22Rv1 (cell line): Measurements from ENCODE around the gene COBL.

Source experiments
- H3K27ac ChIP-seq: fragments of 450-650 bp; 2 replicates; pipeline ENCODE4 v1.5.1; 2017
- ZFX ChIP-seq: fragments of 450-650 bp; IDR thresholded peaks from 2 replicates; pipeline ENCODE4 v1.6.1; 2017; ENCODE audit warnings: antibody characterized with exemption, borderline replicate concordance
- TF ChIP-seq, protein P1 (sequence below): fragments of 450-650 bp; IDR thresholded peaks from 2 replicates; pipeline ENCODE4 v1.5.1; 2017; ENCODE audit warnings: mild to moderate bottlenecking

The COBL gene

DNA sequence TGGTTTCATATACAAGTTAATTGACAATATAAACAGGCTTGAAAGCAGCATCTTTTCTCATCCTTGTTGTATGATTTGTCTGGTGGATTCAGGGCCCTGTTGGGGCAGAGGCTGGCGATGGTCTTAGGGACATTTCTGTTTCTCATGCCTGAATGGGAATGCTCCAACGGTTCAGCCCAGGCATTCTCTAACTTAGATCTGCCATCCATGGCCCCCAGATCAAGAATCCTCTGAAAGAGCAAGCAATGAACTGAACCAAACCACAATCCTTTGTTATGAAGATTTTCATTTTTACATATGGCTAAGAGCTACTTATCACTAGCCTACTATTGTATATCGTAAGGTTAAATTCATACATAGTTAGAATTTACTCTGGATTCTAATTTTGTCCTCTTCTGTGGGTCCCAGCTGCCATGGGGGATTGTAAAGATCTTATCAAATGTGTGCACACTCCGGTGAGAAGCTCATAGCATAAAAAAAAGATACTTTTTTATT lies 163.9 kb downstream of the COBL start:
- H3K27ac ChIP-seq = no peak overlapping the region
- TF ChIP-seq ZFX = no peak
- TF ChIP-seq, protein P1, sequence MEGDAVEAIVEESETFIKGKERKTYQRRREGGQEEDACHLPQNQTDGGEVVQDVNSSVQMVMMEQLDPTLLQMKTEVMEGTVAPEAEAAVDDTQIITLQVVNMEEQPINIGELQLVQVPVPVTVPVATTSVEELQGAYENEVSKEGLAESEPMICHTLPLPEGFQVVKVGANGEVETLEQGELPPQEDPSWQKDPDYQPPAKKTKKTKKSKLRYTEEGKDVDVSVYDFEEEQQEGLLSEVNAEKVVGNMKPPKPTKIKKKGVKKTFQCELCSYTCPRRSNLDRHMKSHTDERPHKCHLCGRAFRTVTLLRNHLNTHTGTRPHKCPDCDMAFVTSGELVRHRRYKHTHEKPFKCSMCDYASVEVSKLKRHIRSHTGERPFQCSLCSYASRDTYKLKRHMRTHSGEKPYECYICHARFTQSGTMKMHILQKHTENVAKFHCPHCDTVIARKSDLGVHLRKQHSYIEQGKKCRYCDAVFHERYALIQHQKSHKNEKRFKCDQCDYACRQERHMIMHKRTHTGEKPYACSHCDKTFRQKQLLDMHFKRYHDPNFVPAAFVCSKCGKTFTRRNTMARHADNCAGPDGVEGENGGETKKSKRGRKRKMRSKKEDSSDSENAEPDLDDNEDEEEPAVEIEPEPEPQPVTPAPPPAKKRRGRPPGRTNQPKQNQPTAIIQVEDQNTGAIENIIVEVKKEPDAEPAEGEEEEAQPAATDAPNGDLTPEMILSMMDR = no peak

DNA sequence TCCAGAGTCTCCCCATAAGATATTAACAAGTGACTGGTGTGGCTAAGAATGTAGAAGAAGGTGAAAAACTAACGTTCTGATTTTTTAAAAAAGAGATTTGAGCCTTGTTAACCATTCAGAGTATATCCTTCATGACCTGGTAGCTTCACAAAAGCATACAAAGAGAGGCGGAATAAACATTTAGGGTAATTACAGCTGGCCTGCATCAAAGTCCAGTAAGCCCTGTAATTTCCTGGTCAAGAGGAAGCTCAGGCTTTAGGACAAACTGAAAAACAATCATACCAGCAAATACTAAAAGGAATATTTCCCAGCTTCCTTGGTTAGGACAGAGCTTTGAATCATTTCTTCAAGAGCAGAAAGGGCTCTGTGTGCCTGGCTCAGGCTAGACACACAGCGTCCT lies 165.2 kb downstream of the COBL start:
- no peak for TF ChIP-seq ZFX
- TF ChIP-seq, protein P1 = no peak
- no peak overlapping the region for H3K27ac ChIP-seq

- H3K27ac ChIP-seq = no peak overlapping the region
- TF ChIP-seq, protein P1 = no peak
- no peak for TF ChIP-seq ZFX
Observed at GRCh38 chr7:51150193-51150592, 166.4 kb downstream of the COBL start.

DNA sequence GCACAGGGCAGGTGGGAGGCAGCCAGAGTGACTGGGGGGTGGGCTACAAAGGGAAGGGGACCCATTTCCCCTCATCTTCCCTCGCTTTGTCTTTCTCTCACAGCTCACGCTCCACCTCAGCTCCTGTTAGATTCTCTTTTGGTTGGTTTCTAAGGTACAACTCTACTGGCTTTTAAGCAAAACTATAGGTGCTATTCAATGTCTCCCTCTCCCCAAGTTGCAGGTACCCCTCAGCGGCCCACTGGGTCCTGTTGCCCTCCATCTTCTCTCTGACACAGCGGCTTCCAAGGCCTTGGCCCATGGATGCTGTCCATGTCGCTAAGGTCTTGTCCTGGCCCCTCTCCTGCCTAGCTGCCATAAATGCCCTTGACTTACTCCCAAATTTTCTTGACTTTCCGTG lies 168.4 kb downstream of the COBL start:
- no peak overlapping the region for H3K27ac ChIP-seq
- TF ChIP-seq, protein P1 = no peak
- no peak for TF ChIP-seq ZFX

DNA sequence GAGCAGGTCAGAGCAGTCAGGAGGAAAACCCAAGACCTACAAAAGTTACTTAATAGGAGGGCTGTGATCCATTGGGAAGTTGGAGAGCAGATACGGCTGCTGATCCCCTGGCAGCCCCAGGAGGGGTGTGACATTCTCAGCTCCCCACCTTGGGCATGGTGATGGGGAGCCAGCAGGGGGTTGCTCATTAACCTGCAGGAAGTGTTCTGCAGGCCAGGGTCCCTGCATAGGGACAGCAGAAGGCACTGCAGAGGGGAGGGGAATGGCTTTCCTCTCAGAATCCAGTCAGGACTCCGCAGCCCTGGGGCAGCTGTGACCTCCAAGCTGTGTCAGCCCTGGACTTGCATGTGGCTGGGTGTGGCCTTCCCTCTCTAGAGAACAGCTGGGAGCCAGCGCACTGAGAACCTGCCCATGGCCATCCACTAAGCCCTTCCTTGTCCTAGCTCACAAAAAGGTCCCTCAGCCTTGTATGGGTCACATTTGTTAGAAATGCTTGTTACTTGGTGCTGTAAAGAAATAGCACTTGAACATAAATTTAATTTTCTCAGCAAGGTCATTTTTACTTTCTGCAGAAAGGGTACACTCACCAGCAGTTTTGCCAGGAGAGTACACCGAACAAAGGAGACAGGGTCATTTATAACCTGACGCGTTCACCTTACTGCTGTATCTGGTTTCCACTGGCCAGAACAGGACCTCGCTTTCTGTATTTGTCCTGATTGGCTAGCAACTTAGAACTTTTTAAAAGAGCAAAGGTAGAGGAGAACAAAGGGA lies 169.6 kb downstream of the COBL start:
- H3K27ac ChIP-seq = no peak overlapping the region
- TF ChIP-seq, protein P1 = no peak
- TF ChIP-seq ZFX = no peak

DNA sequence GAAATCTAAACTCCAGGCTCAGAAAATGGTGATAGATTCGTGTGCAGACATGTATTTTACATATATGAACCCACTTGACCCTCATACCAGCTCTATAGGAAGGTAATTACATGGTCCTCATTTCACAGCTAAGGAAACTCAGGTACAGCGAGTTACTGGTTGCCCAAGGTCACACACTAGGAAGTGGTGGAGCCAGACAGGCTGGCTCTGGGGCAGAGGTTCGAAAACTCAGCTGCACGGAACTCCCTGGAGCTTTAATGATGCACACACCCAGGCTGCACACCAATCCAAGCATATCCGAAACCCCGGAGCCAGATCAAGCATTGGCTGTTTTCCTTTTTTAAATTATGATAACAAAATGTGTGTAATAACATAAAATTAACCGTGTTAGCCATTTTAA lies 172.4 kb downstream of the COBL start:
- H3K27ac ChIP-seq = no peak overlapping the region
- TF ChIP-seq, protein P1 = no peak
- TF ChIP-seq ZFX = no peak

- H3K27ac ChIP-seq = no peak overlapping the region
- TF ChIP-seq, protein P1 = no peak
- TF ChIP-seq ZFX = no peak
Observed at GRCh38 chr7:51142741-51143385, 173.7 kb downstream of the COBL start.
